ENCODE measurements around the gene CAPN2.

DNA sequence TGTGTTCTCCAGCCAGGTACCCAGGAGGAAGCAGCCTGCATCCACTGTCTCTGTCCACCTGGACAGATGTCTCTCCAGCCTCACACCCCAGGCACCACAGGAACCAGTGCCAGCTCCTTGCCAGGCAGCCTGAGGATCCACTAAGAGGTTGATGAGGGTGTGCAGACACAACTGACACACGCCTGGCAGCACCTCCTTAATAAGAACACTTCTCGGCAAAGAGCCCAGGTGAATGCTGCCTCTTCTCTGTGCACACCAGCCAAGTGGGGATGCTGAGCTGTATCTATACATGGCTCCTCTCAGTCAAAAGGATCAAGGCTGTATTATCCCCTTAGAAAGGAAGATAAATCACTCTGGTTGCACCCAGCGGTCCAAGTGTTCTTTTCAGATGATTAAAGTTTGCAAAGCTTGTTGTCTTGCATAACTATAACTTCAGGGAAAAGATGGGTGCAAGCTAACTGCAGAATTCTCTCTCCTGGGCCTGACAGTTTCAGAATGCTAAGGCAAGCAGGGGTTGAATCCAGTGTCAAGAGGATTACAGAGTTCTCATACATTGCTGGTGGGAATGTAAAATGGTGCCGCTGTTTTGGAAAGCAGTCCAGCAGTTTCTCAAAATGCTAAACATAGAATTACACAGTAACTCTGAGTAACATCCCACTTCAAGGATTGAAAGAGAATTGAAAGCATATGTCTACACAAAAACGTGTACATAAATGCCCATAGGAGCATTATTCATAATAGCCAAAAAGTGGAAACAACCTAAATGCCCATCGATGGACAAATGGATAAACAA is 43.1 kb upstream of the CAPN2 start:
- TF ChIP-seq POLR2A (IDR thresholded peaks at IDR 0.05): no peak
- TF ChIP-seq, protein P1, sequence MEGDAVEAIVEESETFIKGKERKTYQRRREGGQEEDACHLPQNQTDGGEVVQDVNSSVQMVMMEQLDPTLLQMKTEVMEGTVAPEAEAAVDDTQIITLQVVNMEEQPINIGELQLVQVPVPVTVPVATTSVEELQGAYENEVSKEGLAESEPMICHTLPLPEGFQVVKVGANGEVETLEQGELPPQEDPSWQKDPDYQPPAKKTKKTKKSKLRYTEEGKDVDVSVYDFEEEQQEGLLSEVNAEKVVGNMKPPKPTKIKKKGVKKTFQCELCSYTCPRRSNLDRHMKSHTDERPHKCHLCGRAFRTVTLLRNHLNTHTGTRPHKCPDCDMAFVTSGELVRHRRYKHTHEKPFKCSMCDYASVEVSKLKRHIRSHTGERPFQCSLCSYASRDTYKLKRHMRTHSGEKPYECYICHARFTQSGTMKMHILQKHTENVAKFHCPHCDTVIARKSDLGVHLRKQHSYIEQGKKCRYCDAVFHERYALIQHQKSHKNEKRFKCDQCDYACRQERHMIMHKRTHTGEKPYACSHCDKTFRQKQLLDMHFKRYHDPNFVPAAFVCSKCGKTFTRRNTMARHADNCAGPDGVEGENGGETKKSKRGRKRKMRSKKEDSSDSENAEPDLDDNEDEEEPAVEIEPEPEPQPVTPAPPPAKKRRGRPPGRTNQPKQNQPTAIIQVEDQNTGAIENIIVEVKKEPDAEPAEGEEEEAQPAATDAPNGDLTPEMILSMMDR (IDR thresholded peaks at IDR 0.05): no peak
